Breast epithelium (tissue), 4 donors: ENCODE results near the gene PPM1H. TPM values are rescaled to one million over a fixed set of nuclear protein-coding genes. Genes with fewer than 3 reads are reported as not detected.
"Not testable (repeated sequence)": the region's sequence is repeated elsewhere in the genome, so short reads cannot be mapped to it uniquely, and the experiment has no call there.

Source experiments
- DNase-seq, 2 donors: peaks; one replicate each; pipeline ENCODE4 v3.0.0-alpha.2; 2019; ENCODE audit warnings: low spot score in 2 of 2
- H3K27ac ChIP-seq, 2 donors: fragments of 200-600 bp; sonication (generic) in 1 of 2; one replicate each; pipeline ENCODE4 v1.5.1; 2016 to 2019; ENCODE audit warnings: mild to moderate bottlenecking in 1 of 2
- H3K27me3 ChIP-seq, 2 donors: fragments of 200-600 bp; sonication (generic) in 1 of 2; one replicate each; pipeline versions ENCODE4 v1.5.1 to v1.6.0; 2017 to 2019; ENCODE audit warnings: control low read depth in 1 of 2, mild to moderate bottlenecking in 1 of 2
- H3K36me3 ChIP-seq: fragments of 200-600 bp; one replicate; pipeline ENCODE4 v1.5.1; 2019
- H3K4me1 ChIP-seq, 2 donors: fragments of 200-600 bp; sonication (generic); one replicate each; pipeline ENCODE4 v1.5.1; 2016 to 2019; ENCODE audit warnings: control low read depth in 1 of 2
- H3K4me3 ChIP-seq, 3 donors: fragments of 200-600 bp; sonication (generic); 1 replicate in 2 of 3; 2 replicates in 1 of 3; pipeline ENCODE4 v1.5.1; 2016 to 2019; ENCODE audit warnings: mild to moderate bottlenecking in 3 of 3, moderate library complexity in 2 of 3
- H3K9me3 ChIP-seq, 2 donors: fragments of 200-600 bp; sonication (generic) in 1 of 2; one replicate each; pipeline ENCODE4 v1.5.1; 2016 to 2019; ENCODE audit warnings: control low read depth in 1 of 2
- POLR2A ChIP-seq: fragments of 450-650 bp; IDR thresholded peaks from one replicate; pipeline ENCODE4 v1.6.1; 2016; ENCODE audit warnings: antibody characterized with exemption, mild to moderate bottlenecking, moderate library complexity
- POLR2AphosphoS5 ChIP-seq, 3 donors: sonication (generic); formaldehyde crosslinking; IDR thresholded peaks; one replicate each; pipeline ENCODE4 v1.6.1; 2017; ENCODE audit warnings: antibody characterized with exemption in 3 of 3
- intact Hi-C: fragments of 100-400 bp; cut with DNase I; formaldehyde crosslinking; loops from one replicate; pipeline ENCODE4 v1.15.1; 2023; ENCODE audit warnings: low total_unique reads
- total RNA-seq, 3 donors: library from RNA; depleted of rRNA; stranded (reverse); fragments of >200 nt; gene quantifications; one replicate each; pipeline ENCODE4 v1.1.0, GENCODE V29; 2016
- TF ChIP-seq, protein P1 (sequence below), 3 donors: fragments of 450-650 bp; IDR thresholded peaks; one replicate each; pipeline ENCODE4 v1.5.1; 2016 to 2017; ENCODE audit warnings: antibody characterized with exemption in 3 of 3, mild to moderate bottlenecking in 3 of 3, moderate library complexity in 3 of 3

The PPM1H gene
- total RNA-seq, 3 donors from 2014 or later: 2.2 to 15.4 (median 13.5) TPM

DNA sequence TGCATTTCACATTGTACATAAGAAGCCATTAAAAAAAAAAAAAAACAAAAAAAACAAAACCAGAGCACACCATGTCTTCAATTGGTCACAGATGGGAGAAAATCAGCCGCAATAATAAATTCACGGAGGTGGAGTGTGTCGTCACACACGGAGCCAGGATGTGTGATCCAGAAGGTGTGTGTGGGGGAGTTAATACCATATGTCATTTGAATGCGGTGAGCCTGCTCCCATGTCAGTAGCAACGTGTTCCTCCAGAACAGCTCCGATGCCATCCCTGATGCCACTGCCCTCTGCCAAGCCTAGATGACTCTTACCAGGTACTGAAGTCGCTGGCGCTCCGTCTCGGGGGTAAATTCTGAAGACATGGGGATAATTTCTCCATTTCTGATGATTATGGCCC is 197.8 kb downstream of the PPM1H start:
- no peaks in the 10 kb centered on the region for H3K27me3 ChIP-seq
- no peak for DNase-seq
- H3K9me3 ChIP-seq: no peaks in the 10 kb centered on the region
- no peaks in the 10 kb centered on the region for H3K36me3 ChIP-seq
- H3K27ac ChIP-seq: no peak overlapping the region
- intact Hi-C loops: no loop called here
- TF ChIP-seq POLR2A (no peak), POLR2AphosphoS5 (IDR thresholded peaks at IDR 0.05) (no peak)
- TF ChIP-seq, protein P1, sequence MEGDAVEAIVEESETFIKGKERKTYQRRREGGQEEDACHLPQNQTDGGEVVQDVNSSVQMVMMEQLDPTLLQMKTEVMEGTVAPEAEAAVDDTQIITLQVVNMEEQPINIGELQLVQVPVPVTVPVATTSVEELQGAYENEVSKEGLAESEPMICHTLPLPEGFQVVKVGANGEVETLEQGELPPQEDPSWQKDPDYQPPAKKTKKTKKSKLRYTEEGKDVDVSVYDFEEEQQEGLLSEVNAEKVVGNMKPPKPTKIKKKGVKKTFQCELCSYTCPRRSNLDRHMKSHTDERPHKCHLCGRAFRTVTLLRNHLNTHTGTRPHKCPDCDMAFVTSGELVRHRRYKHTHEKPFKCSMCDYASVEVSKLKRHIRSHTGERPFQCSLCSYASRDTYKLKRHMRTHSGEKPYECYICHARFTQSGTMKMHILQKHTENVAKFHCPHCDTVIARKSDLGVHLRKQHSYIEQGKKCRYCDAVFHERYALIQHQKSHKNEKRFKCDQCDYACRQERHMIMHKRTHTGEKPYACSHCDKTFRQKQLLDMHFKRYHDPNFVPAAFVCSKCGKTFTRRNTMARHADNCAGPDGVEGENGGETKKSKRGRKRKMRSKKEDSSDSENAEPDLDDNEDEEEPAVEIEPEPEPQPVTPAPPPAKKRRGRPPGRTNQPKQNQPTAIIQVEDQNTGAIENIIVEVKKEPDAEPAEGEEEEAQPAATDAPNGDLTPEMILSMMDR (IDR thresholded peaks at IDR 0.05): no peak
- no peak overlapping the region for H3K4me3 ChIP-seq
- peaks cover 0 to 6% of the 10 kb centered on the region in 2 donors for H3K4me1 ChIP-seq

DNA sequence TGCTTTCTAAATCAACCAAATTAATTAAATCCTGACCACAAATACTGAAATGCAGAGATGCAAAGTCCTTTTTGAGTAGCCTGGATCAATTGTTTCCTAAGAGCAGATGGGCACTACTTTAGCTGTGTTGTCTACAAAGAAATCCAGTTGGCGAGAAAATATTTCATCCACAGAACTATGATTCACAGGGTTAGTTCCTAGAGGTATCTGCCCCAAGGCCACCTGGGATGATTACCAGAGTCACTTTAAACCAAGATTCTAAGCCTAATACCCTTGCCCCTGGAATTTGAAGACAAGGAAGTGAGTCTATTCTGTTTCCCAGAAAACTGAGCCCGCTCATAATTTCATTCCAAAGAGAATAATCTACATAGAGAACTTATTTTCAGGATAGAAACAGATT is 198.4 kb downstream of the PPM1H start:
- TF ChIP-seq POLR2A (no peak), POLR2AphosphoS5 (IDR thresholded peaks at IDR 0.05) (no peak)
- TF ChIP-seq, protein P1 (IDR thresholded peaks at IDR 0.05): no peak
- peak overlapping the region in 1 of 2 donors; percentile 44 for H3K27ac ChIP-seq
- H3K4me1 ChIP-seq: peaks cover 0 to 6% of the 10 kb centered on the region in 2 donors
- no peak for DNase-seq
- H3K4me3 ChIP-seq: no peak overlapping the region
- no peaks in the 10 kb centered on the region for H3K9me3 ChIP-seq
- intact Hi-C loops: no loop called here
- H3K36me3 ChIP-seq: no peaks in the 10 kb centered on the region
- no peaks in the 10 kb centered on the region for H3K27me3 ChIP-seq

DNA sequence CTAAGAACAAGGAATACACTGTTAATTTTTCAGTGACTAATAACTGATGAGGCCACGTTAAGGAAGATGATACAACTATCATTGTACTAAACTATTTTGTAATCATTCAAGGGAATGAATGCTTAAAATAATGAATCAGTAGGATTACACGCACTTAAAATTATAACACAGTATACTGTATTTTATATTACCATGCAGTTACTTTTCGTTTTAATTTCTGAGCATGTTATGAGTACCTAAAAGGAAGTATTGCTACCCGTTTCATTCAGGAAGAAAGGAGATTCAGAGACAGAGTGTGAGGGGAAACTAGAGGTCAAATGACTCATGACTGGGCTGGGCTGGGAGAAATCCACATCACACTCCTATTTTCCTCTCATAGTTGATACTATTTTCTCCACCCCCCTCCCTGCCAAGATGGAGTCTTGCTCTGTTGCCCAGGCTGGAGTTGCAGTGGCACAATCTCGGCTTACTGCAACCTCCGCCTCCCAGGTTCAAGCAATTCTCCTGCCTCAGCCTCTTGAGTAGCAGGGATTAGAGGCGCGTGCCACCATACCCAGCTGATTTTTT is 202.0 kb downstream of the PPM1H start:
- intact Hi-C loops: no loop called here
- Histone ChIP-seq H3K27me3 (no peaks in the 10 kb centered on the region), H3K36me3 (no peaks in the 10 kb centered on the region), H3K4me3 (no peak overlapping the region), H3K4me1 (no peaks in the 10 kb centered on the region), H3K27ac (peak overlapping the region in 1 of 2 donors; percentile 30), H3K9me3 (no peaks in the 10 kb centered on the region)
- no peak for DNase-seq
- TF ChIP-seq POLR2AphosphoS5 (IDR thresholded peaks at IDR 0.05) (no peak), POLR2A (no peak)
- TF ChIP-seq, protein P1 (IDR thresholded peaks at IDR 0.05): no peak

DNA sequence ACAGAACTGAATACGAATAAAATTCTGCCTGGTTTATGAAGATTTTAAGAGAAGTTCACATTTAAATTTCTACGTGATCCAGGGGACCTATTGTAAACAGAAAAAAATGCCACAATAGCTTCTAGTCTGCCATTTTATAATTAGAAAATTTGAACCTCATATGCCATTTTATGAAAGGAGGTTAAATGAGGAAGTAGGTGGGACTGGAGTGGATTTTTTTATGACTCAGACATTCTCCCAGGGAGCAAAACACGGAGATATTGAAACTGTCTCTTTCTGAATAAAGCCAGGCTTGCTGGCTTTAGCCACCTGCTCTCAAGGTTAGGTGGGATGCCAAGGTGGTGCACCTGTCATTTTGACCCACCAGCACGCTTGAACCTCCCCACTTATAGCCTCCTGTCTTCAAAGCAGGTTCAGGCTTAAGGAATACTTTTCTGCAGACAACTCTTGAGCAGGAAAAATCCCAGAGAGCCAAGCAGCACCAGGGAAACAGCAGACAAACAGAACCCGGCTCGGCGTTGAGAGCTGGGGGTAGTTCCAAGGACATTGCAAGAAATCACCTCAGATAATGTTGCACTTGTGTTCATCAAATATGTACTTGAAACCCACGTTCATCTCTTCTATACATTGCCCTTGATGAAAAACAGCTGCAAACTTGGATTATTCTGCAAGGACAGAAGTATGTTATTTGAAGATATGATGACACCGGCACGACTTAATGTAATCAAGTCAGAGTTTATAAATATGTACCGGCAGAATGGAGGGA is 203.7 kb downstream of the PPM1H start:
- Histone ChIP-seq H3K4me1 (no peaks in the 10 kb centered on the region), H3K36me3 (no peaks in the 10 kb centered on the region), H3K27me3 (no peaks in the 10 kb centered on the region), H3K4me3 (no peak overlapping the region), H3K9me3 (no peaks in the 10 kb centered on the region), H3K27ac (peak overlapping the region; percentile 6 to 22)
- intact Hi-C loops: no loop called here
- TF ChIP-seq POLR2A (no peak), POLR2AphosphoS5 (IDR thresholded peaks at IDR 0.05) (no peak)
- TF ChIP-seq, protein P1 (IDR thresholded peaks at IDR 0.05): no peak
- no peak for DNase-seq

DNA sequence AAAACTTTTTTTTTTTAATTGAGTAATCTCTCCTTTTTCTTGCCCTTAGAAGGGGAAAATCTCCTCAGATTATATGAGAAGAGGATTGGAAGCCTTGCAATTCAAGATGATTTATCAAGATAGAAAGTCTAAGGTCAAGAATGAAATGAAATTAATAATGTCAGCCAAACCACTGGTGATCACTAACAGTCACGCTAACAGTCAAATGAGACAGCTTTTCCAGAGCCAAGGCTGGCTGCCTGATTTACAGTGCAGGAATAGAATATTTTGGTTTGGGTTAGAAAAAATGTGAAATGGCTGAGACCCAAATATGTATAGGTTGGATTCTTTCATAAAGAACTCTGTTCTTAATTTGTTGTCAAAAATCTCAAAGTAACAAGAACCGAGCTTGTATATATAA is 204.3 kb downstream of the PPM1H start:
- intact Hi-C loops: no loop called here
- no peaks in the 10 kb centered on the region for H3K27me3 ChIP-seq
- no peaks in the 10 kb centered on the region for H3K36me3 ChIP-seq
- TF ChIP-seq POLR2AphosphoS5 (IDR thresholded peaks at IDR 0.05): no peak
- TF ChIP-seq POLR2A: no peak
- TF ChIP-seq, protein P1 (IDR thresholded peaks at IDR 0.05): no peak
- peak overlapping the region in 1 of 2 donors; percentile 6 for H3K27ac ChIP-seq
- H3K9me3 ChIP-seq: no peaks in the 10 kb centered on the region
- peaks cover 0 to under 1% of the 10 kb centered on the region in 2 donors for H3K4me1 ChIP-seq
- no peak for DNase-seq
- H3K4me3 ChIP-seq: no peak overlapping the region

DNA sequence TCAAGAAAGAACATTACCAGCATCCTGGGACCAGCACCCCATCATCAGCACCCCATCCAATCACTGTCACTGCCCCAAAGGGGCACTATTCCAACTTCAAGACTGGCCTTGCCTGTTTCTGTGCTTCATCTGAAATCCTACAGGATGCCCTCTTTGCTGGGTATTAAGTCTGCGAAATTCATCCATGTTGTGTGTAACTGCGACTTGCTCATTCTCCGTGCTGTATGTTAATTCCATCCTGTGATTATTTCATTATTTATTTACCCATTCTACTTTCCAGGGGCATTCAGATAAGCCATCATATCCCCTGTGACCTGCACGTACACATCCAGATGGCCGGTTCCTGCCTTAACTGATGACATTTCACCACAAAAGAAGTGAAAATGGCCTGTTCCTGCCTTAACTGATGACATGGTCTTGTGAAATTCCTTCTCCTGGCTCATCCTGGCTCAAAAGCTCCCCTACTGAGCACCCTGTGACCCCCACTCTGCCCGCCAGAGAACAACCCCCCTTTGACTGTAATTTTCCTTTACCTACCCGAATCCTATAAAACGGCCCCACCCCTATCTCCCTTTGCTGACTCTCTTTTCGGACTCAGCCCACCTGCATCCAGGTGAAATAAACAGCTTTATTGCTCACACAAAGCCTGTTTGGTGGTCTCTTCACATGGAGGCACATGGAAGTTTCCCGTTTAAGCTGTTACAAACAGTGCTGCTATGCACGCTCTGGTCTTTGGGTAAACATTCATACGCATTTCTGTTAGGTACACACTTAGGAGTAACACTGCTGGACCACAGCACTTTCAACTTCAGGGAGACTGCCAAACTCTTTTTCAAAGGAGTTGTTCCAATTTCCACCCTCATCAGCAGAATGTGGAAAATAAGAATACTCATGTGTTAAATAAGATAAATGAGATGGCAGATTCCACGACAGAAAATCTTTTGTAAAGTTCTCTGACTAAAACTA is 205.1 kb downstream of the PPM1H start:
- H3K27me3 ChIP-seq, H3K4me1 ChIP-seq, DNase-seq, H3K36me3 ChIP-seq, H3K4me3 ChIP-seq, H3K9me3 ChIP-seq: not testable (repeated sequence)
- intact Hi-C loops: loop anchor here (10.0 kb wide), 1 partner anchor 85 kb away; no protein-coding TSS in a partner anchor
- H3K27ac ChIP-seq: peak overlapping the region; percentile 6 to 72
